HPDE6-E6E7 (cell line): ENCODE data around the gene ARHGEF10L.

Source experiments
- DNase-seq: peaks from one replicate; pipeline ENCODE4 v3.0.0; 2011; ENCODE audit warnings: missing footprints; ENCODE audit errors: extremely low spot score

The ARHGEF10L gene

DNA sequence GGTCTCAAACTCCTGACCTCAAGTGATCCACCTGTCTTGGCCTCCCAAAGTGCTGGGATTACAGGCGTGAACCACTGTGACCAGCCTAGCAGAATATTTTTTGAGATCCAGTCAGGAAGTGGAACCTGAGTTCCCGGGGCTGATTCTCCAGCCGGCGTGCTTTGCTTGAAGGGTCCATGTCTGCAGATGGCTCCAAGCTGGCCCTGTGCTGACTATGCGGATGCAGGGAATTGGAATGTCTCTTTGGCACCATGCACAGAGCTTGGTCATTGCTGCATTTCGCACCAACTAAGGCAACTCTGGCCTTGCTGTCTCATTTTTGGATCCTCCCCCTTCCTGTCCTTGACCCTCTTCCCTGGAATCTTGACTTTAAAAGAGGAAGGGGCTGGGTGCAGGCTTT is 28.1 kb downstream of the ARHGEF10L start:
- DNase-seq = no peak

DNA sequence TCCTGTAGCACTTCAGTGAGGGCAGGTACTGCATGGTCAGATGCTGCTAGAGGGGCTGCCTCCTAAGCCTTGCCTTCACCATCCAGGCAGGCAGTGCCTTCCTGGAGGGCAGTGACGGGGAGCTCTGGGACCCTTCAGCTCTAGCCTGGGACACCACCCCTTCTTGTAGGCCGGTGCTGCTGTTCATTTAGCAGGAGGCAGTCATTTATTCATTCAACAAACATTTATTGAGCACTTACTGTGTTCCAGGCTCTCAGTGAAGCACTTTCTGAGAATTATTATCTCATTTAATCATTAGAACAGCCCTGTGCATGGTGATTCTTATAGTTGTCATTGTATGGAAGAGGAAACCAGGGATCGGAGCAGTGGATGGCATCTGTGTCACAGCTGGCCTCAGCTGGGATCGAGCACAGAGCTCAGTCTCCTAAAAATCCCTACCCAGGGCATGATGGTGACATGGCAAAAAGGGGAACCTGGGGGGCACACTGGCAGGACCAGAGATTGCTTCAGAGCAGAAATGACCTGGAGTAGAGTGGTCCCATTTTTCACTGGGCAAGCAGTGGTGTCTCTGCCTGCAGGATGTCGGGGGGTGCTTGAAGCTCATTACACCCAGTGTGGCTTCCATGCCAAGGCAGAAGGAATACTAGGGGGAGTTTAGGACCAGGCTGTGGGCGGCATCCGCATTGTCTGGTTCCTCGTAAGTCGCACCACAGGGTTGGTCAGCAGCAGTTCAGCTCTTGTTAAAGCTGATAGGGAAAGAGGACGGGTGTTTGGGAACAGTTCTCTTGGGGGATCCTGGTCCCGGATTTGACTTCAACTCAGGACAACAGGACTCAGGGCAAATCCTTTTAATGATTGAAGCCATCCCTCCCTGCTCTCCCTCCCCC is 28.8 kb downstream of the ARHGEF10L start:
- no peak for DNase-seq

DNA sequence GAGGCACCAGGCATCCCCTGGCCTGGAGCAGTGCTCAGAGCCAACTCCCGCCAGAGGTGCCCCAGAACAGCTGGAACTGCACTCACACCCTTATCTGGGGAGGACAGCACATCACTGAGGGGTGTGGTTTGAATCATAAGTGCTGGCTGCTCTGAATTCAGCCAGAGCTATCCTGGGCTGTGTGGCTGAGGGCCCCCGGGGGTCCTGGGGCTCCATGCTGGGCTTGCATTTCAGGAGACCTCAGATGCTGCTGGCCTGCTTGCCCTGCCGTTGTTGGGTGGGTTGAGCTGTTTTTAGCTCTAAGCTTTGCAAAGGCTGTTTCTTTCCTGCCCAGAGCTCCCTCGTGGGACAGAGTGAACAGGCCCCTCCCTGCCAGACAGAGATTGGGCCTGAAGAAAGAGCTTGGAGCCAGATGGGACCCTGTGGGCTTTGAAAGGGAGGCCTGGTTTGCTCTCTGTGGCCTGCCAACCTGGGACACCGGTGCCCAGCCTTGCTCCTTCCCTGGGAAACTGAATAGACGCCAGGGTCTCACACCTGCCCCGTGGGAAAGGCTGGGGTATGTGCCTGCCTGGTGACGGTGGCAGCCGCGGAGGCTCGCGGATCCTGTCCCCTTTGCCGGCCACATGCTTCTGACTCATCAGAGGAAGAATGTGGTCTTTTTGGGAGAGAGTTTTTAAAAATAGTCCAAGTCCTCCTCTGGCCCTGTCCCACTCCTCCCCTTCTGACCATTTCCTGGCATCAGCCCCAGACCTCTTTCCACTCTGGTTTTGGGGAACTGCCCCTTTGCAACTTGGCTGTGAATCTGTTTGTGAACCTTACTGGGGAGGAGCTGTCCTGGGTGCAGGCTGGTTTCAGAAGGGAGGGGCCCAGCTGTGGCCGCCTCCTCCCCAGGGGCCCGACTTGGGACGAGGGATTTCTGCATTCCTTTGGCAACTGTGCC is 30.0 kb downstream of the ARHGEF10L start:
- DNase-seq = no peak

DNA sequence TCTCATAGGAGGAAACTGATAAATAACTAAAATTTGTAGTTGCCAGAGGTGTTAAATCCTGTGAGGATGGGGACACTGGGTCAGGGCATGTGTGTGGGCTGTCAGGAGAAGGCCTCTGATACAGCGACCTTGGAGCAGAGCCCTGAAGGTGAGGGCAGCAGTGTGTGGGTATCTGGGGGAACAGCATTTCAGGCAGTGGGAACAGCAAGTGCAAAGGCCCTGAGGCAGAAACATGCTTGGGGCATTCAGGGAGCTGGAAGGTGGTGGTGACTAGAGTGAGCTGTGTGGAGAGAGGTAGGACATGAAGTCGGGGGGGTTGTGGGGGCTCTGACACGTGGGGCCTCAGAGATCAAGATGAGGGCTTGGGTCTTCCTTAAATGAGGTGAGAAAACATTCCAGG is 30.7 kb downstream of the ARHGEF10L start:
- no peak for DNase-seq

DNA sequence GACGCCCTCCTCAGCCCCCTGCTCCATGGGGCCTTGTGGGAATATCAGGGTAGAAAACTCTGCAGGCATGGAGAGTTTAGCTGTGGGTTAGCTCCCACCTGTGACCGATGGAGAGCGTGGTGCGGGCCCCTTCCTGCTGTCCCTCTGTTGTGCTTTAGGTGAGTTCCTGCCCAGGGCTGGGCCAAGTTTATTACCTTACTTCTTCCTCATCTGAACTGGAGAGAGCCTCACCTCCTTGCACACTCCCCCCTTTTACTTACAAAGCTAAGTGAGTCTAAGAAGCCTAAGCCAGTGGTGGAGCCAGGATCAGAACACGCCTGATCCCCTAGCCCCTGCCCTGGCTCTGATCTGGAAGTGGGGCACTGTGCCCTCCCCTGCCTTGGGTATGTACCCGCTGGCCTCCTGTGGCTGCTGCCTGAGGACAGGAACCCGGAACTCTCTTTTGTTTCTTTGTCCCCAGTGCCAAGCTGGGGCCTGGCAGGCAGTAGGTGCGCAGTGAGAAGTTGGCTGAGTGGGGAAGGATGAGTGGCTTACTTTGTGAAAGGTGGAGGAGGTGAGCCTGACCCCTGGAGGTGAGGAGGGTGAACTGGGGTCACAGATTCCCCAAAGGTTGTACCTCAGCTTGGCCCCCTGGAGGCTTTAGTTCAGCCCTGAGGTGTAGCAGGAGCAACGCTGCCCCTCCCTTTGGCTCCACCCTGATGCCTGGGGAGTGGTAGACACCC is 32.9 kb downstream of the ARHGEF10L start:
- DNase-seq = no peak

DNA sequence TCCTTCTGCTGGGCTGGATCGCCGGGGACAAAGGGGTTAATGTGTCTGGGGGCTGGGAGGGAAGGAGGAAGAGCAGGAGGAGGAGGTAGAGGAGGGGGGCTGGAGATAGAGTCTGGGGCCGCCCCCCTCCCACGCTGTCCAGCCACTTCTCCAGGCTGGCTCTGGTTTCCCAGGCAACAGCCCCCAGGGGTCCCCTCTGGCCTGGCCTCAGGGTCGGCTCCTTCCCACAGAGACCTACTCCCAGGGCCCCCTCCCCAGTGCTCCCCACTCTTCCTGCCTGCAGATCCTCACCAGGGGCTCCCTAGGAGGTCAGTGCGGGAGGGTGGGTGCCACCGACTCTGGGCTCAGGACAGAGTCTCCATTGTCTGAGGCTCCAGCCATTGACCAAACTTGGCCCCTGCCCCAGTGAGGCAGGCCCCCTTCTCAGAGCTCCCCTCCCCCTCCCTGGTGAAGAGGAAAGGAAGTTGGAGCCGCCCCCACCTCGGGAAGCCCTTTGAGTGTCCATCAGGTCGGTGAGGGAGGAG is 34.1 kb downstream of the ARHGEF10L start:
- DNase-seq = no peak

DNA sequence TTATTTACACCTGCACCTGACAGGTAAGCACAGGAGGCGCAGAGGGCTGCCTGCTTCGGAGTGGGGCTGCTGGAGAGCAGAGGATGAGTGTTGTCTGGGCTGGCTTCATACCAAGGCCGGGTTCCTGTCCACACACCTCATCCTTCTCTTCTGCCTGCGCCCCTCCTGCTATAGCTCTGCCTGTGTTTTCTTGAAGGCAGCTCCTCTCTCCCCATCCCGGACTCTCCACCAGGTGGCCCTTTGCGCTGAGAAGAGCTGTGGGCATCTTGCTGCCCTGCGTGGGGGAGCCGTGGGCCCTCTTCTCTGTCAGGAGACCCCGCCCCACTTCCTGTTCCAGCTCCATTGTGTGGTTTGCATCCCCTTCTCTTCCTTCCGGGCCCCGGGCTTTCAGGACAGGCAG is 35.0 kb downstream of the ARHGEF10L start:
- no peak for DNase-seq

DNA sequence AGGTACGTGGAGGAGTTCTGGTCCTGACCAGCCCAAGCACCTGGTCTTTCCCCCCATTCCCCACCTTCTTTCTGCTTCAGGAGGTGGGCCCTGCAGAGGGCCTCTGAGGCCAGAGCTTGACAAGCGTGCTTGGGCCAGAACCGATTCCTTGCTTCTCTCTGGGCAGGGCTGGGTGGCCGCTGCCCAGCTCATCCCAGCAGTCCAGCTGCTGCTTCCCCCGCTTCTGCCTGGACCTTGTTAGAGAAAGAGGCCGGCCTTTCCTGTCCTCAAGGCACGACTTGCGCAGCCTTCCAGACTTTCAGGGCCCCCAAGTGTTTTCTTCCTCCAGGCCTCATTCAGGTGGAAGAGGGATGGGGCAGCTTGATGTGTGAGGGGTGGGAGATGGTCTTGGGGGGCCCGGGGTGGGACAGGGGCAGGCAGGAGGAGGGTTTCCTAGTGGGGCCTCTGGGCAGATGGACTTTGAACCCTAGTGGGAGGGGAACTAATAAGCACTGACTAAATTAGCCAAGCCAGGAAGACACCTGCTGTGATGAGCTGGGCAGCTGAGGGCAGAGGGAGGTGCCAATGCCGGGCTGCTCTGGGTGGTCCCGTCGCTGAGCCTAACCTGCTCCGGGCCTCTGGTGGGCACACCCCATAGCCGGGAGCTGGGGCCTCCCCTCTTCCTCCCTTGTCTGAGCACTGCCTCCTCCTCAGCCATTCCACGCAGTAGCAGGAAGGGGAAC is 36.5 kb downstream of the ARHGEF10L start:
- DNase-seq = no peak

DNA sequence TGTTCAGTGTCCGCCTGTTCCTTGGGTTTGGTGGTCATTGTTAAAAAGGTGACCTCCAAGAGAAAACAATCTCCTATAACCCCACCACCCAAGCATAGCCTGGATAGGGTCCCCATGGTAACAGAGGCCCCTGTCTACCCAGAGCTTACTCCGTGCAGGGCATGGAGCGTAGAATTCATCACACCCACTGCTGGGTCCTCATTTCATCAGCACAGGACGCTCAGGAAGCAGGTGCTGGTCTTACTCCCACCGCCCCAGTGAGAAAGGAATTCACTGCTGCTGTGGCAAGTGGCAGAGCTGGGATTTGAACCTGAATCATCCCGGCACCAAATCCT is 37.0 kb downstream of the ARHGEF10L start:
- DNase-seq = no peak

DNA sequence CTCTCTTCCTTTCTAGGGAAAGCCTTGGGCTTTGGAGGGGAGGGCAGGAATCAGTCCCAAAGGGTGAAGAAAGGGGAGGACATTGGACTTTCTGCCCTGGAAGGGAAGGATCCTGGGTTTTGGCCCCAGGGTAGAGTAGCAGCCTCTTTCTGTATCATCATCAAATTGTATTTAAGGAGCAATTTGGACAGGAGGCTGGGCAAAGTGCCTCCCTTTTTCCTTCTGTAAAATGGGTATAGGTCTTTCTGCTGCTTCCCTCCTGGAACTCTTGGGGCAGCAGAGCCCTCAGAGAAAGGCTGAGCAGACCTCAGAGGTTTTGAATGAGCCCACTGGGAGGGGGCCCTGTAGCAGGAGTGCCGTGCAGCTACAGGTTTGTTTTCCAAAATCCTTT is 38.4 kb downstream of the ARHGEF10L start:
- no peak for DNase-seq

DNA sequence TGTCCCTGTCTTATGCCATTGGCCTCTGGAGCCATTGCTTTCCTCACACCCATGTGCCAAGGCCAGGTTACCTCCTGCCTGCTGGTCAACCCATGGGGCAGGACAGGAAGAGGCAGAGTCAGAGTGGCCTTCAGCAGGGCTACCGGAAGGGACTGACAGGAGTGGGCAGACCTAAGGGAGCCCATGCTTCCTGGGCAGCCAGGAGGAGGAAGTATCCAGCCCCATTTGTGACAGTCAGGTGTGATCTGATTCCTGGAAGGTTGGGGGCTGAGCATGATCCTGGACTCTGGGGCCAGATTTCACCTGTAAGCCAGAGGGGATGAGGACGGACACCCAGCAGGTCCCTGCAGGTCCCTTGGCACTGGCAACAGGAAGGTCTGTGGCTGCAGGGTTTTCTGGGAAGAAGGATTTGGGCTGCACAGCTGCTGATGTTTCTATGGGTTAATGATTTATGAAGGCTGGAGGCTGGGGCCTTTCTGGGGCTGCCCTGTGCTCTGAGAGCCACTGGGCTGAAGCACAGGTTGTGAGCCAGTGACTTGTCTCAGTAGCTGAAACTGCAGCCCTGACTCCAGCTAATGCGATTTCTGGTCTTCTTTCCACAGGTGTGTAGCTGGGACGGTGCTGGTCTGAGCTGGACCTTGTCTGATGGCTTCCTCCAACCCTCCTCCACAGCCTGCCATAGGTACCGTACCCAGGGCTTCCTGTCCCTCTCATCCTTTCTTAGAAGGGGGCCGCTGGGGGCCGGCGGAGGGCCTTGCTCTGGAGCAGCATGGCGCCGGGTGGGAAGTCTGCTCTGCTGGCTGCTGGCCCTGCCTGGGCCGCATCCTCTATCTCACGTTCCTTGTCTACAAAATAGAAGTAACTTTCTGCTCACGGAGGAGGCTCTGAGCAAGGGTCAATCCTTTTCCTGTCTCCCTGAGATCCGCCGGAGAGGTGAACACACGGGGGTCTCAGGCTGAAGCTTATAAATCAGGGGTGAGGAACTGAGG is 40.7 kb downstream of the ARHGEF10L start:
- DNase-seq = no peak

DNA sequence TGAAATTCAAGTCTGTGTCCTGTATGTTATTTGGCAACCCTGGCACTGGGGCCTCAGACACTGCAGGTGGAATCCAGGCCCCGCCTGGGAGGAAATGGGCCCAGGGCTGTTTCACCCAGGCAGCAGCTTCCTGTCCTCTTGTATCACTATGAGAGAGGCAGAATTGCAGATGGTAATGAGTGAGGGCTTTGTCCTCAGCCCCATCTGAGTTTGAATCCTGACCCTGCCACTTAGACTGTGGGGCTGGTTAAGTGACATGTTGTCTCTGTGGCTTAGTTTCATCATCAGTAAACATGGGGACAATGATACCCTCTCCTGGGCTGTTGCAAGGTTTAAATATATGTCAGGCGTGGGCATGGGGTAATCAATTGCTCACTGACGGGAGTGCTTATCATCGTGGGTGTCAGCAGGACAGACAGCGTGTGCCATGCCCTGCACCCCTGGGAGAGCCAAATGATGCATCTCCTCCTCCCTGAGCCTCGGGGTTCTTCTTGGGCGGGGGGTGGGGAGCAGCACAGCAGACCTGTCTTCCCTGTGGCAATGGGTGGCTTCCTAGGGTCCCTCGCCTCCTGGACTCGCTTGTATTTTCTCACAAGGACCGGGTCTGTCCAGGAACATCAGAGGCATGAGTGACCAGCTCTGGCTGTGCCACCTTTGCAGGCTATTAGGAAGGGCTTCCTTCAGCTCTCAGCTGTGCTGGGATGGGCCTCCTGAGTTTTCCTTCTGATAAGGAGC is 42.1 kb downstream of the ARHGEF10L start:
- no peak for DNase-seq

DNA sequence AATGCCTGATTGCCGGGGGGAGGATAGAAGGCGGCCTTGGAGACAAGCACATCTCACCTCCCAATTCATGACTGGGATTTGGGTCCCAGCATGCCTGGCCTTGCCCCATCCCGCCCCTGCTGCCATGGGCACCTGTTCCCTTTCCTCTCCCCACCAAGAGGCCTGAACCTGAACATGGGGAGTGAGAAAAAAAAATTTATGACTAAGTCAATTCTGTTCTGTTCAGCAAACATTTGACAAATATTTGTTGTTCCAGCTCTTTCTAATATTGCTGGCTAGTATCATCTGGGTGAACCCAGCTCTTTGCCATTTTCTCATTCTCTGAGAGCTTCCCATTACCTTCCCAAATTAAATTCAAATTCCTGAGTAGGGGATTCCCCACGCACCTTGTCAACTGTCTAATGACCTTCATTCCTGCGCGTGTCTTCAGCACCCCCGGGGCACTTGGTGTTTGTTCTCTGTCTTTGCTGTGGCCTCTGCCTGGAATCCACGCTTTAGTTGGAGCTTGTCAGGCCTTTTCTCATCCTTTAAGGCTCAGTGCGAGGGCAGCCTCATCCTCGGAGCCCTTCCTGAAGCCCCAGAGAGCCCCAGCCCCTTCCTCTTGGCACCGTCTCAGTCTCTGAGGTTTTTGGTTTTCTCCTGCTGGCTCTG is 42.8 kb downstream of the ARHGEF10L start:
- no peak for DNase-seq

DNA sequence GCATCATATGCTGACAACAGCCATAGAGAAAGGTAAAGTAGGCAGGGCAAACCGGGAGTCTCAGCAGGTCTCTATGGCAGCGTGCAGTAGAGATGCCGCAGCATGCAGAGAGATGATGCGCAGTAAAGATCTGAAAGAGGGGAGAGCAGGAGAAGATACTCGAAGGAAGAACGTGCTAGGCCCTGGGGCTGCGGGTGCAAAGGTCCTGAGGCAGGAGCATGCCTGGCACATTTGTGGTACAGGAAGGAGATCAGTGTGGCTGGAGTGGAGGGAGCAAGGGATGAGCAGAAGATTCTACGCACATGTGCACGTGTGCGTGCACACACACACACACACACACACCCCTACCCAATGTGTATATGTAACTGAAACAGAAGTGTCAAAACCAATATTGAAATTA is 45.0 kb downstream of the ARHGEF10L start:
- no peak for DNase-seq

DNA sequence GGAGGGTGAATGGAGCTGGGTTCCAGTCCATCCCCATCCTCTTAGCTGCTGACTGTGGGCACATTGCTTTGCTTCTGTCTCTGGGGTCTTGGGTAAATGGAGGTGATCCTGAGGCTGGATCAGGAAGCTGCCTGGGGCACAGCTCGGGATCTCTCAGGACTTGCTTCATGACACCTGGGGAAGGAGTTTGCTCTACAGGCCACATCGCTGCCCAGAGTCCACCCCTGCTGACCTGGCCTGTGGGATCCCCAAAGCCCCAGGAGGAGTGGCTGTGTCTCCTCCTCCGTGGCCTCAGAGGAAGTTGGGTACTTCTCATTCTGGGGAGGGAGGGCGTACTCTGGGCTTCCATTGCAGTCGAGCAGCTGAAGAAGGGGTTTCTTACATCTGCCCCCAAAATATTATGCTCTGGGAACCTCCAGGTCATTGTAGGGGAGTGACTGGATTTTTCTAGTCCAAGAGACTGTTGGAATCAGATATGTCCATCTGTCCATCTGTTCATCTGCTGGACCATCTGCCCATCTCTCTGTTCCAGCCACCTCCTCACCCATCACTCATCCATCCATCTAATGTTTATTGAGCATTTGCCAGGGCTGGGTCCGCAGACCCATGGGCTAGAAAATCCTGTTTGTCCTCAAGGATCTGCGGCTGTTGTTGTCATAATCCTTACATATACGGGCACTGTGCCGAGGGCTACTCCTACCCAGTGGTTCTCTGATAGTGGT is 45.9 kb downstream of the ARHGEF10L start:
- DNase-seq = no peak

DNA sequence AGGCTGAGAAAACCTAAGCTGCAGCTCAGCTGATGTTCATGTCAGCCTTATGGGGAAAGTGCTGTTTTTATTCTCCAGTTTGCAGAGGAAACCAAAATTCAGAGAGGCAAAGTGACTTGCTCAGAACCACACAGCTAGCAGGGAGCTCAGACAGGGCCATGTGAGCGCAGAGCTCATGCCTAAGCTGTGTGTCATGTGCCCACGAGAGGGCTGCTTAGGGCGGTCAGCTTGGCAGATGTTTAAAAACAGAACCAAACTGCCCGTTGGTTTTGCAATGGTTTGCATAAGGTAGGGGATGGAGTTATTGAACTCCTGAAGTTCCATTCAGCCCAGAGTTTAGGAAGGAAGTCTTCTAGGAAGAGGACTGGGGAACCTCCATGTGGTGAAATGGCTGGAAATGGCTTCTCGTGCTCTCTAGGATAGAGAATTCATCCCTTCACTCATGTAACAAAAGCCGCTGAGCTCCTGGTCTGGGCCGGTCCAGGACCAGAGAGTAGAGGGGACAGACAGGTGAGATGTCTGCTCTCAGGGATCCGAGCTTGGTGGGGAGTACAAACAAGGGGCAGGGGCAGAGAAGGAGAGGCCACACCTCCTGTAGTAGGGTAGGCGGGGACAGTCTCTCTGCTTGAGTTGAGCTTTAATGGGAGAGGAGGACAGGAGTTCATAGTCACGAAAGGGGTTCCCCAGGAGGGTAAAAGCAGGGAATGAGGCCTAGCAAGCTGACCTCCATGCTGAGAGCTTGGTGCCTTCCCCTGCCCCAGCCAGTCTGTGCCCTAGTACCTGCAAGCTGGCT is 46.9 kb downstream of the ARHGEF10L start:
- DNase-seq = no peak

DNA sequence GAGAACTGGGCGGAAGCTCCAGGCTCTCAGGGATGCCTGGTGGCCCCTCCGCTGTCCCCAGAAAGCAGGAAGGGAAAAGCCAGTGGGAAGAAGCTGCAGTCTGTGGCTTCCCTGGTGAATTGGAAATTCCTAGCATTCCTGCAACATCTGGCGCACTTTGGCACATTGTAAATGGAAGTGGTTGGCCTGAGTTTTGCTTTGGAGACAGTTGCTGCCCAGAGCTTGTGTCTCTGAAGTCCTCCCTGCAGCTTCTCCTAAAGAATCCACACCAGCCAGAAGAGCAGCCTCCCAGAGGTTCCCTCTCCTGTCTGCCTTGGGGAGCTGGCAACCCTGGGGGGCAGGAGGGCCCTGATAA is 48.2 kb downstream of the ARHGEF10L start:
- no peak for DNase-seq
